Activated T-cell treated with anti-CD3 and anti-CD28 coated beads, Interleukin-2, amount 50 U/mL, for 4 hours (primary cell): ENCODE data around the gene NUP210. TPM values are rescaled to one million over a fixed set of nuclear protein-coding genes. Genes with fewer than 3 reads are reported as not detected.
A peak's percentile ranks its signal among the peaks of the same experiment; 100 is the strongest.

Experiments used
- ATAC-seq, 2 donors: fragments of 200-7000 bp; cut with Tn5 transposase; one replicate each; pipeline ENCODE4 v1.10.0; 2021
- DNase-seq: peaks from one replicate; pipeline ENCODE4 v3.0.0-alpha.2; 2020
- H3K27me3 Mint-ChIP-seq: one replicate; pipeline ENCODE4 v1.8.0; 2021; ENCODE audit warnings: low read depth, mixed read lengths
- H3K36me3 Mint-ChIP-seq: one replicate; pipeline ENCODE4 v1.8.0; 2022; ENCODE audit warnings: mixed read lengths; ENCODE audit not compliant: insufficient read depth
- H3K4me1 Mint-ChIP-seq: one replicate; pipeline ENCODE4 v1.8.0; 2021; ENCODE audit warnings: low read depth, mixed read lengths
- H3K4me3 Mint-ChIP-seq: one replicate; pipeline ENCODE4 v1.8.0; 2021; ENCODE audit warnings: mild to moderate bottlenecking, moderate library complexity, mixed read lengths
- H3K9me3 Mint-ChIP-seq: one replicate; pipeline ENCODE4 v1.8.0; 2021; ENCODE audit warnings: mixed read lengths
- total RNA-seq, 3 donors: library from RNA; stranded (reverse); gene quantifications; one replicate each; pipeline ENCODE4 v1.2.1, GENCODE V29; 2021

The NUP210 gene
- total RNA-seq, 3 donors from 2014 or later = 80.3 to 83.4 (median 82.0) TPM

DNA sequence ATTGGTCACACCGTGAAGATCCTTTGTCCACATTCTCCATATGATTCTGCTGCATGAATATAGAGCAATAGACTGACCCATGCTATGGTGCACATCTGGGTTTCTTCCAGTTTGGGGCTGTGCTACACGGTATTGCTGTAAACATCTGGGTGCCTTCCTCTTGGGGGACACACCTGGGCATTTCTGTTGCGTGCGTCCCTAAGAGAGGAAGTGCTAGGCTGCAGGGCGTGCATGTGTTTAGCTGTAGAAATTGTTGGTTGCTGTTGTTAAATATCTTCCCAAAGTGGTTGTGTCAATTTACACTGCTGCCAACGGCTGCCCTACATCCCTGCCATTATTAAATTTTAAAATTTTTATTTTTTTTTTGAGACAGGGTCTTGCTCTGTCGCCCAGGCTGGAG is 52.4 kb downstream of the NUP210 start:
- H3K4me3 Mint-ChIP-seq = no peak overlapping the region
- H3K9me3 Mint-ChIP-seq = no peaks in the 10 kb centered on the region
- ATAC-seq = no peak
- DNase-seq = no peak
- peaks cover 2% of the 10 kb centered on the region for H3K4me1 Mint-ChIP-seq
- H3K27me3 Mint-ChIP-seq = no peaks in the 10 kb centered on the region
- H3K36me3 Mint-ChIP-seq = peaks cover 42% of the 10 kb centered on the region

DNA sequence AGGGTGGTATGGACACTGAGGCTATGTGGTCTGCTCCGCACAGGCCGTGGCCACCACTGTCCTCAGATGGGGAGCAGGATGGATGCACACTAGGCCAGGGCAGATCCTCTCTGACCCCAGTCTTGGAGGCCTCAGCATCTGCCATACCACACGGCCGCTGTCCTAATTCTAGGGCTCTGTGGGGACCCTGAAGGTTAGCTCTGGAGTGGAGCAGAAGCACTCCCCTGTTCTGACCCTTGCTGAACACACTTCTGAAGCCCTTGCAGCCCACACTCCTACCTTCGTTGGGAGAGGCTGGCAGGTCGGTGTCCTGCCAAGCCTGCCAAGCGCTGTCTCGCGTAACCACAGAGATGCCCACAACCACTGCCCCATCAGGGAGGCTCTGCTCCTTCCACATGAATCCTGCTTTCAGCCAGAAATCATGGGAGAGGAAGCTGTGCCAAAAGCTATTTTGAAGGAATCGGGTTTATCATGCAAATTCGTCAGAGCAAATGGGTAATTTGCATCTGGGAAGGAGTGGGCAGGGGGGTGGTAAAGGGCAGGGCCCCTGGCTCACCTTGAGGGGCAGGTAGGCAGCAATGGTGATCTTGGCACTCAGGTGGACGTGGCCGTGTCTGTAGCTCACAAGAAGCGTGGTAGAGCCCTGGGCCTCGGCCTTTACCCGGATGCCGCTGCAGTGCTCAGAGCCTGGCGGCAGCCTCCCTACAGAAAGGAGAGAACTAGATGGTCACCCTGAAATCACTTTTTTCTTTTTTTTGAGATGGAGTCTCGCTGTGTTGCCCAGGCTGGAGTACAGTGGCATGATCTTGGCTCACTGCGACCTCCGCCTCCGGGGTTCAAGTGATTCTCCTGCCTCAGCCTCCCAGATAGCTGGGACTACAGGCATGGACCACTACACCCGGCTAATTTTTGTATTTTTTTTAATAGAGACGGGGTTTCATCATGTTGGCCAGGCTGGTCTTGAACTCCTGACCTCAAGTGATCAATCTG is 54.4 kb downstream of the NUP210 start:
- Mint-ChIP-seq H3K36me3 (peaks cover 36% of the 10 kb centered on the region), H3K27me3 (no peaks in the 10 kb centered on the region), H3K9me3 (no peaks in the 10 kb centered on the region), H3K4me3 (no peak overlapping the region), H3K4me1 (peaks cover 4% of the 10 kb centered on the region)
- no peak for DNase-seq
- no peak for ATAC-seq

DNA sequence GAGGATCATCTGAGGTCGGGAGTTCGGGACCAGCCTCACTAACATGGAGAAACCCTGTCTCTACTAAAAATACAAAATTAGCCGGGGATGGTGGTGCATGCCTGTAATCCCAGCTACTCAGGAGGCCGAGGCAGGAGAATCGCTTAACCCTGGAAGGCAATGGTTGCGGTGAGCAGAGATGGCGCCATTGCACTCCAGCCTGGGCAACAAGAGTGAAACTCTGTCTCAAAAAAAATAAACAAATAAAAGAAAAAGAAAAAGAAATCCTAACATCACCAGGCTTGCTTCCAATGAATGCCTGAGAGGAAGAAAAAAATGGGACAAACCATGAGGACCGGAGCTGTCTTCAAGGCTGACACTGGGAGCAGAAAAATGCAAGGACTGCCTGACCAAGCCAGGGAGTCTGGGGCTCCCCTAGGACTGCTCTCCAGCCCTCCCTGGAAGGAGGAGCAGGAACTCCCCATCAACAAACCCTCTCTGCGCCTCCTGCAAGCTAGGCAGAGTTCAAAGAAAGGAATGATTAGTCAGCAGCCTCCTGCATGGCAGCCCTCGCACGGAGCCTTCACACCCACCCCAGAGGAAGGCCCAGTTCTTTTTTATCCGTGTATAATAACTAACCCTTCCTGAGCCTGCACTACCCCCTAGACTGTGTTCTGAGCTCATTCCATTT is 55.4 kb downstream of the NUP210 start:
- Mint-ChIP-seq H3K4me3 (no peak overlapping the region), H3K9me3 (no peaks in the 10 kb centered on the region), H3K4me1 (peaks cover 4% of the 10 kb centered on the region), H3K36me3 (peaks cover 34% of the 10 kb centered on the region), H3K27me3 (no peaks in the 10 kb centered on the region)
- no peak for DNase-seq
- ATAC-seq = no peak

DNA sequence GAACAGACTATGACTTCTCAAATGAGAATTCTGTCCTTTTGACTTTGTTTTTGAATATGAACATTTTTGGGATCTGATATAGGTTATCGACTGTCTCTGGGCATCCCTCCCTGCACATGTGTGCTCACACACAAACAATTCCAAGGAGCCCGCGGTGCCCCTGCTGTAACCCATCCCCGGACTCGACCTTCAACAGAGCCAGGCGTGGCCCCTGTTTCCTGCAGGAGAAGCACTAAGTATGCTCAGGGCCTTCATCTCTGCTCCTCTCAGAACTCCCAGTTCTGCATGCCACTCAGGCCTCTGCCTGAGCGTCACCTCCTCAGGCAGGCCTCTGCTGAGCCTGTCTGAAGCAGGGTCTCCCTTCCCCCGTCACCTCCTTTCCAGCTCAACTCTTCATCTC is 57.6 kb downstream of the NUP210 start:
- Mint-ChIP-seq H3K9me3 (no peaks in the 10 kb centered on the region), H3K4me3 (no peak overlapping the region), H3K27me3 (no peaks in the 10 kb centered on the region), H3K36me3 (peaks cover 32% of the 10 kb centered on the region), H3K4me1 (peaks cover 4% of the 10 kb centered on the region)
- no peak for ATAC-seq
- DNase-seq = no peak

DNA sequence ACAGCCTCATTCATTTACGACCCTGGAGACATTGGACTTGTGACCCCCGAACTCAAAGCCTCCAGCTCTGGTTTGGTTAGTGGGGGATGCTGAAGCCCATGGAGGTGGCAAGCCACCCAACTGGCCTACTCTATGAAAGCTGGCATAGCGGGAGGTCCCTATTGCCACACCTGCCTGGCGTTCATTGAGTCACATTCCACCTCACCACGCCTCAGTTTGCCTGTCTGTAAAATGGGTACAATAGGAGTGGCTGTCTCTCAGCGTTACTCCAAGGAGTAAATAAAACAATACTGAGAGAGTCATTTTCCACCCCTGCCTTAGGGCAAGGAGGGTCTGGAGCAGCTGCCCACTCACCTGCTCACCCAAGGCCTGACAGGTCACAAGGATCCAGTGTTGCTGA is 60.2 kb downstream of the NUP210 start:
- peaks cover 4% of the 10 kb centered on the region for H3K4me1 Mint-ChIP-seq
- no peak overlapping the region for H3K4me3 Mint-ChIP-seq
- no peaks in the 10 kb centered on the region for H3K27me3 Mint-ChIP-seq
- no peak for DNase-seq
- ATAC-seq = no peak
- peaks cover 44% of the 10 kb centered on the region for H3K36me3 Mint-ChIP-seq
- H3K9me3 Mint-ChIP-seq = no peaks in the 10 kb centered on the region

DNA sequence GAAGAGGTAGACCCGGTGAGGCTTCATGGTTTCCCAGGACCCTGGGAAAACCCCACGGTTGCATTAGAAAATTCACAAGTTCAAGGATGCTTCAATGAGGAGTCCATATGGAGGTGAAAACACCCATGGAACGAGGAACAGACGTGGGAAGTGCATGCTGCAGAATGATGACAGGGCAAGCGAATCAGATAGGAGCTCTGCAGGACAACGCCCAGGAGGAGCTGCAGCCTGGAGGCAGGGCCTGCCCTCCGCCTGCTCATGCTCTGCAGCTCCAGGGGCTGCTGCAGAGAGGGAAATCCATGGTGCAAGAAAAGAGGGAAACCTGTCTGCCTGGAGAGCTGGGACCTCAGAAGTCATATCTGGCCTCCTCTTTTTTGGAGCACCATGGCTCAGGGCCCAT is 61.5 kb downstream of the NUP210 start:
- peaks cover 4% of the 10 kb centered on the region for H3K4me1 Mint-ChIP-seq
- peaks cover 45% of the 10 kb centered on the region for H3K36me3 Mint-ChIP-seq
- no peaks in the 10 kb centered on the region for H3K27me3 Mint-ChIP-seq
- DNase-seq (no peak), ATAC-seq (no peak)
- H3K9me3 Mint-ChIP-seq = no peaks in the 10 kb centered on the region
- no peak overlapping the region for H3K4me3 Mint-ChIP-seq

DNA sequence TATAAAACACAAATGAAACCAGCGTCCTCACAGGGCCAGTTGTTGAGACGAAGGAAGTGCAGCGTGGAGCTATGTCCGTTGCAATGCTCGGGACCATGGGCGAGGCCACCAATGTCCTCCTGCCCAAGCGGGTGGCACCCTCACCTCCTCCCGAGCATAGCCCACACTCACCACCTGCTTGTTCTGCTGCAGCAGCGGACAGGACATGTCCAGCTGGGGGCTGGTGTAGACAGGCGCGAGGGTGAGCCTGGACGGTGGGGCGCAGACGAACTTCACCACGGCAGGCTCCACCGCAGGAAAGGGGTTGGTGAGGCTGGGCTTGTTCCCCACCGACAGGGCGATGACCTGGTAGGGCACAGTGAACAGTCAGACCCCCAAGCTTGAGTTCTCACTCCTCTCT is 62.1 kb downstream of the NUP210 start:
- no peak overlapping the region for H3K4me3 Mint-ChIP-seq
- H3K4me1 Mint-ChIP-seq = peaks cover 7% of the 10 kb centered on the region
- ATAC-seq (no peak), DNase-seq (no peak)
- peaks cover 45% of the 10 kb centered on the region for H3K36me3 Mint-ChIP-seq
- no peaks in the 10 kb centered on the region for H3K27me3 Mint-ChIP-seq
- no peaks in the 10 kb centered on the region for H3K9me3 Mint-ChIP-seq

DNA sequence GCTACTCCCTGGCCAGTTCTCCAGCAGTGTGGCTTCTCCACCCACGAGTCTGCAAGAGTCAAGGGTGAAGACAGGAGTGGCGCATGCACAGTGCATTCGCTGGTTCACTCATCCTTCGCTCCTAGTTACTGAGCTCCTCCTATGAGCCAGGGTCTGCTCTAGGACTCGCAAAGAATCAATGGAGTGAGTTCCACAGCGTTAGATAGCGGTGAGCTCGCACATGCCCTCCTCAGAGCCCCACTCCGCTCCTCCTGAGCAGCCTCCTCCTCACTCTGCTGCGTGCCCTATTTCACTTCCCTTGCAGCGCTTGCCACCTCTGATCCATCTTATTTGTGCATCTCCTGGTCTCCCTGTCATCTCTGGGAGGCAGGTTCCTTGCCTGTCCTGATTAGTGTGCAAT is 63.0 kb downstream of the NUP210 start:
- no peak overlapping the region for H3K4me3 Mint-ChIP-seq
- DNase-seq (no peak), ATAC-seq (no peak)
- H3K9me3 Mint-ChIP-seq = no peaks in the 10 kb centered on the region
- peaks cover 7% of the 10 kb centered on the region for H3K4me1 Mint-ChIP-seq
- H3K27me3 Mint-ChIP-seq = no peaks in the 10 kb centered on the region
- peaks cover 40% of the 10 kb centered on the region for H3K36me3 Mint-ChIP-seq

DNA sequence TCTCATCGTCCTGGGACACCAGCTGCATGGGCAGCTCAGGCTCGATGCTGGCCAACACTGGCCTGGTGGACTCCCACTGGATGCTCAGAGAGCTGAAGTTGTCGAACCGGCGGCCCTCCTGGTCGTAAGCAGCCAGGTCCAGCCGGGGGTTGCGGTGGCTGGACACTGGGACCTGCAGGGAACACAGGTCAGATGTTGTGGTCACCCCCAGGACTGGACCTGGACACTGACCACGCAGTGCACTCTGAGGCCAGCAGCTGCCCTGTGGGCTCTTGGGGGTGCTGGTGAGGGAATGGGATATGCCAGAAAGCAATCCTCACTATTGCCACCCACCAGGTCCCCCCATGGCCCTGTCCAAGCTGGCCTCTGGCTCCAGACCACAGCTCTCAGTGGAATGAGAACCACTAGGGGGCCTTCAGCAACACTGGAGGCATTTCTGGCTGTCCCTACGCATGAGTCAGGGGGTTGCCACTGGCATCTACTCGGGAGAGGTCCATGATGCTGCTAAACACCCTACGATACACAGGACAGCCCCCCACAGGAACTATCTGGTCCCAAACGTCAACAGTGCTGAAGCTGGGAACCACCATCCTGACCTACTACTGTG is 66.1 kb downstream of the NUP210 start:
- Mint-ChIP-seq H3K4me1 (peaks cover 25% of the 10 kb centered on the region), H3K4me3 (no peak overlapping the region), H3K36me3 (peaks cover 45% of the 10 kb centered on the region), H3K27me3 (no peaks in the 10 kb centered on the region), H3K9me3 (no peaks in the 10 kb centered on the region)
- DNase-seq (no peak), ATAC-seq (no peak)

DNA sequence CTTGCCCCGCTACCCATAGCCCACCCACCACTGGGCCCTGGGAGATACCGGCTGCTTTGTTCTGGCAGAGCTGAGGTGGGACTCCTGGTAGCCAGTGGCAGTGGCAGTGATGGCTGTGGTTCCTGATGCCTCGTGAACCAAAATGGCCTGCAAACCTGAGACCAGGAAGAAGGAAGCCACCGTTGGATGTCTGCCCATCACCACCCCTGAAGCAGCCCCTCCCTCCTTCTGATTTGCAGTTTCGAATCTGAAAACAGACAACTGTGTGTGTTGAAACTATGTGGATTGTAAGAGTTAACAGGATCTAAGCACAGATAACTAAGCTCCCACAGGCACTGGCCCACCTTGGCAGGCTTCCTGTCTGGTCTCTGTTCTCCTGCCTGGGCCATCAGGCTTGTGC is 66.6 kb downstream of the NUP210 start:
- Mint-ChIP-seq H3K4me1 (peaks cover 30% of the 10 kb centered on the region), H3K27me3 (no peaks in the 10 kb centered on the region), H3K36me3 (peaks cover 47% of the 10 kb centered on the region), H3K9me3 (no peaks in the 10 kb centered on the region), H3K4me3 (no peak overlapping the region)
- DNase-seq (no peak), ATAC-seq (no peak)

DNA sequence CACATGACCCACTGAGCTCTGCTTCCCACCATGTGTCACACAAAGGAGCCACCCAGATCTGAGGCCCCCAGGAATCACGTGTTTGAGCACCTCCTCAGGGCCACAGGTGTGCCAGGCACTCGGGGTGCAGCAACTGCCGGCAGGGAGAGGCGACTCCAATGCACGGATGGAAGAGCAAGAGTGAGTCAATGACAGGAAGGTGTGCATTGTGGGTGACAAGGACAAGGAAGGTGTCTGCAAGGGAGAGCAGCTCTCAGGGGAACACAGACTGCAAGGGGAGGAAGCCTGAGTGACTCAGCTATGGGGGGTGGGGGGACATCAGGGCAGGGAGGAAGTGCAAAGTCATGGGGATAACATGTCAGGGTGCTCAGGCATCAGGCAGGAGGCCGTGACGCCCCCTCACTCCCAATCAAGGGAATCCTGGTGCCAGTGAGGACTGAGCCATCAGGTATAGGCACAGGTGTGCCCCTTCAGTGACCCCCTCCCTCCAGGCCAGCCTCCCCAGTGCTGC is 67.4 kb downstream of the NUP210 start:
- H3K27me3 Mint-ChIP-seq = no peaks in the 10 kb centered on the region
- peaks cover 38% of the 10 kb centered on the region for H3K4me1 Mint-ChIP-seq
- peaks cover 46% of the 10 kb centered on the region for H3K36me3 Mint-ChIP-seq
- H3K4me3 Mint-ChIP-seq = no peak overlapping the region
- H3K9me3 Mint-ChIP-seq = no peaks in the 10 kb centered on the region
- peak; percentile 18 for DNase-seq
- ATAC-seq = peak; percentile 70 to 75

DNA sequence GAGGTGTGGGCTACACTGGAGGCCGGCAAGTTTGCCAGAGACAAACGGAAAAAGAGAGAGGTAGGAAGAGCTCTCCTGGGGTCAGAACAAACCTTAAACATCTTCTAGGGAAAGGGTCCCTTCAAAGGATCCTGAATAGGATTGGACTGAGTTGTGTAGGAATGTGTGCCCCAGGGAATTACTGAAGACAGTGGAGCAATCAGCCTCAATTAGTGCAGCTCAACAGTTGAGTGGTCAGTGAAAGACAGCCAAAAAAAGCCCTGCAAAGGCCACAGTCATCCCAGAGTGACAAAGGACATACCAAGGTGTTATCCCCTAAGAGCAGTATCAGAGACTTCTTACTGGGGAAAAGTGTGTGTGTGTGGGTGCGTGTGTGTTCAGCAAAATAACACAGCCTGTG is 70.3 kb downstream of the NUP210 start:
- DNase-seq = no peak
- no peak for ATAC-seq
- Mint-ChIP-seq H3K27me3 (no peaks in the 10 kb centered on the region), H3K4me3 (no peak overlapping the region), H3K4me1 (peaks cover 57% of the 10 kb centered on the region), H3K9me3 (no peaks in the 10 kb centered on the region), H3K36me3 (peaks cover 37% of the 10 kb centered on the region)

DNA sequence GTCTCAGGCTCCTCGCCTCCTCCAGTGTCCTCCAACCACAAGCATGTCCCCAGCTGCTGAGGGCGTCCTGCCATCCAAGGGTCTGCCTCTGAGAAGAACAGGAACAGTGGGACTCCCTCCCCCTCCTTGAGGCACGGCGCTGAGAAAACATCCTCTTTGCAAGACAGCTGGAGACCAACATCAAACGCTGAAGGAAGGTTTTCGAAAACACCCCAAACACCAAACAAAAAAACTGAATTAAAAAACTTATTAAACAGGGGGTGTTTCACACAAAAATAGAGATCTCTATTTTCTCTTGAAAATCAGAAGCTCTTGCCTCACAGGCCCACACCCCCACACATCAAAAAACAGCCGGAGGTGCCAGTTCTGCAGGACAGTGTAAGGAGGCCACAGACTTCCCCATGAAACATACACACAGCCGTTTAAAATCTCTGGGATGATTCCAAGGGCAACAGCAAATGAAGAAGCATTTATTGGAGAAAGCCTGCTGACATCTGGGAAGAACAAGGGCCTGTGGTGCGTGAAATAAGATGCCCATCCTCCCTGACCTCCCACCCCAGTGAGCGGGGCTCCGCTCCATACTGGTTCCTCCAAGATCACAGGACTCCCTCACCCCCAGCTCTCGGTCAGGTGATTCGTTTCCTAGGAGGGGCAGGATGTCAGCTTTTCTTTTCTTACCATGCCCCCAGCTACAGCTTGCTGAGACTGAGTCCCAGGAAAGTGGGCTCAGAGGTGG is 71.3 kb downstream of the NUP210 start:
- Mint-ChIP-seq H3K27me3 (no peaks in the 10 kb centered on the region), H3K4me1 (peaks cover 61% of the 10 kb centered on the region), H3K36me3 (peaks cover 41% of the 10 kb centered on the region), H3K9me3 (no peaks in the 10 kb centered on the region), H3K4me3 (peak overlapping the region; percentile 43)
- ATAC-seq (no peak), DNase-seq (no peak)

DNA sequence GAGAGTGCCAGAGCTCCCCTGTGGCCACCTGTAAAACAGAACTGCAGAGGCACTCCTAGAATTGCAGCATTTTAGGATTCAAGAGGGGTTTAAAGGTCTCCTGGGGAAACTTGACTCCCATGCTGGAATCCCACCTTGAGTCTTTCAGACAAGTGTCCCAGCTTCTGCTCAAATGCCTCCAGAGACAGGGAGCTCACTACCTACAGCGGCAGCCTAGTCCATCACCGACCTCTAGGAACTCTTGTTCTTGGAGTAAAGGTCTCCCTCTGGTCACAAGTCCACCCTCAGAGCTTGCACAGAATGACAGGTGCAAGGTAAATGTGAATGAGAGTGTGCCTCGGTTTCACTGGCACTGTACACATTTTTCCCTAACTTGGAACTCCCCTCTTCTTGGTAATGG is 72.0 kb downstream of the NUP210 start:
- Mint-ChIP-seq H3K4me3 (no peak overlapping the region), H3K36me3 (peaks cover 44% of the 10 kb centered on the region), H3K9me3 (no peaks in the 10 kb centered on the region), H3K4me1 (peaks cover 64% of the 10 kb centered on the region), H3K27me3 (no peaks in the 10 kb centered on the region)
- DNase-seq (no peak), ATAC-seq (no peak)
